ENCODE data around the gene ADGRA3. TPM values are rescaled to one million over a fixed set of nuclear protein-coding genes. Genes with fewer than 3 reads are reported as not detected.

ADGRA3 gene
- total and polyA plus RNA-seq, 2 experiments from 2014 or later = 16.2 to 73.9 TPM

DNA sequence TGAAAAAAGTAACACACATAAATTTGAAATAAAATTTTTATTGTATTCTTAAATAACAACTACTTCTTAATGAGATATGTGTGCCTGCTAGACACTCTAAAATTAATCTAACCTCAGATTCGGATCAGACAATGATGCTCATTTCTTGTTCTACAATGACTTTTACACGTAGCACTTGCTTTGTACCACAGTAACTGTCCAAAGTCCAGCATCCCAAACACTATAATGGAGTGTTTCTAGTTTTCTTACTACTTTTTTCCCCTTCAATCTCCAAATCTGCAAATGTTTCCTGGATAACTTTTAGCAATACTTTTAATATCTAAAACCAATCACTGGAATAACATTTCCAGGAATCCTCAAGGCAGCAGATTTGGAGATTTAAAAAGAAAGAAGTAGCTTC, 75.9 kb downstream of the ADGRA3 start:
- Mint-ChIP-seq H3K36me3 (ENCODE audit: low read depth) (peaks cover 38% of the 10 kb centered on the region), H3K27ac (no peak overlapping the region), H3K9me3 (no peaks in the 10 kb centered on the region), H3K27me3 (ENCODE audit: insufficient read depth, low read depth, poor library complexity) (no peaks in the 10 kb centered on the region), H3K4me1 (peaks cover 16% of the 10 kb centered on the region), H3K4me3 (no peak overlapping the region)
- ATAC-seq (no peak), DNase-seq (ENCODE audit: low spot score) (no peak)
- Histone ChIP-seq H3K79me2 (replicated peaks; ENCODE audit: insufficient read depth) (no peaks in the 10 kb centered on the region), H3K4me2 (no peak overlapping the region), H3F3A (replicated peaks; ENCODE audit: low read depth) (no peaks in the 10 kb centered on the region), H3K4me1 (ENCODE audit: insufficient read depth) (peaks cover 11% of the 10 kb centered on the region), H3K36me3 (ENCODE audit: insufficient read depth) (peaks cover 13% of the 10 kb centered on the region; the same call in 1 of the 2 replicates), H3K27me3 (ENCODE audit: insufficient read depth) (no peaks in the 10 kb centered on the region), H3K27ac (ENCODE audit: low read depth) (no peak overlapping the region), H3K4me3 (no peak overlapping the region), H4K20me1 (replicated peaks; ENCODE audit: insufficient read depth) (no peaks in the 10 kb centered on the region; the same call in 1 of the 2 replicates), H2AFZ (no peak overlapping the region), H3K9me2 (ENCODE audit: insufficient read depth) (no peaks in the 10 kb centered on the region)
- TF ChIP-seq CTCF (conservative IDR thresholded peaks at IDR 0.05; ENCODE audit: low read depth in 2 of 2) (no peak), CREB1 (CRISPR knock-in tag; IDR thresholded peaks at IDR 0.05; ENCODE audit: low read depth) (no peak), ZNF114 (CRISPR knock-in tag; IDR thresholded peaks at IDR 0.05) (no peak), POLR2AphosphoS5 (IDR thresholded peaks at IDR 0.05; ENCODE audit: low read depth) (no peak), ZNF462 (CRISPR knock-in tag; IDR thresholded peaks at IDR 0.05) (no peak), EZH2 (IDR thresholded peaks at IDR 0.05; ENCODE audit: low read depth, unreplicated experiment) (no peak), JUNB (IDR thresholded peaks at IDR 0.05; ENCODE audit: unreplicated experiment) (no peak), NANOG (IDR thresholded peaks at IDR 0.05; ENCODE audit: borderline replicate concordance) (no peak), EZH2phosphoT487 (IDR thresholded peaks at IDR 0.05; ENCODE audit: unreplicated experiment) (no peak), ZNF331 (CRISPR knock-in tag; IDR thresholded peaks at IDR 0.05; ENCODE audit: low read depth) (no peak), ETS1 (IDR thresholded peaks at IDR 0.05) (no peak), STAT1 (IDR thresholded peaks at IDR 0.05; ENCODE audit: unreplicated experiment) (no peak)
- TF ChIP-seq, protein P1, sequence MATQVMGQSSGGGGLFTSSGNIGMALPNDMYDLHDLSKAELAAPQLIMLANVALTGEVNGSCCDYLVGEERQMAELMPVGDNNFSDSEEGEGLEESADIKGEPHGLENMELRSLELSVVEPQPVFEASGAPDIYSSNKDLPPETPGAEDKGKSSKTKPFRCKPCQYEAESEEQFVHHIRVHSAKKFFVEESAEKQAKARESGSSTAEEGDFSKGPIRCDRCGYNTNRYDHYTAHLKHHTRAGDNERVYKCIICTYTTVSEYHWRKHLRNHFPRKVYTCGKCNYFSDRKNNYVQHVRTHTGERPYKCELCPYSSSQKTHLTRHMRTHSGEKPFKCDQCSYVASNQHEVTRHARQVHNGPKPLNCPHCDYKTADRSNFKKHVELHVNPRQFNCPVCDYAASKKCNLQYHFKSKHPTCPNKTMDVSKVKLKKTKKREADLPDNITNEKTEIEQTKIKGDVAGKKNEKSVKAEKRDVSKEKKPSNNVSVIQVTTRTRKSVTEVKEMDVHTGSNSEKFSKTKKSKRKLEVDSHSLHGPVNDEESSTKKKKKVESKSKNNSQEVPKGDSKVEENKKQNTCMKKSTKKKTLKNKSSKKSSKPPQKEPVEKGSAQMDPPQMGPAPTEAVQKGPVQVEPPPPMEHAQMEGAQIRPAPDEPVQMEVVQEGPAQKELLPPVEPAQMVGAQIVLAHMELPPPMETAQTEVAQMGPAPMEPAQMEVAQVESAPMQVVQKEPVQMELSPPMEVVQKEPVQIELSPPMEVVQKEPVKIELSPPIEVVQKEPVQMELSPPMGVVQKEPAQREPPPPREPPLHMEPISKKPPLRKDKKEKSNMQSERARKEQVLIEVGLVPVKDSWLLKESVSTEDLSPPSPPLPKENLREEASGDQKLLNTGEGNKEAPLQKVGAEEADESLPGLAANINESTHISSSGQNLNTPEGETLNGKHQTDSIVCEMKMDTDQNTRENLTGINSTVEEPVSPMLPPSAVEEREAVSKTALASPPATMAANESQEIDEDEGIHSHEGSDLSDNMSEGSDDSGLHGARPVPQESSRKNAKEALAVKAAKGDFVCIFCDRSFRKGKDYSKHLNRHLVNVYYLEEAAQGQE (IDR thresholded peaks at IDR 0.05; ENCODE audit: unreplicated experiment) = no peak

All from GM23338 (cell line).